DND-41 (cell line): ENCODE measurements around the gene LRRC34.
A peak's percentile ranks its signal among the peaks of the same experiment; 100 is the strongest.

ENCODE experiments used
- ATAC-seq: fragments of 200-7000 bp; cut with Tn5 transposase; 3 replicates; pipeline ENCODE4 v1.9.1; 2021; ENCODE audit warnings: low read depth; ENCODE audit not compliant: insufficient read depth
- DNase-seq: peaks from one replicate; pipeline ENCODE4 v3.0.0-alpha.2; 2020
- H2AFZ ChIP-seq: 2 replicates; pipeline ENCODE4 v1.6.0; 2012; ENCODE audit warnings: low read depth, low read length
- H3K27ac ChIP-seq: 2 replicates; pipeline ENCODE4 v1.5.1; 2012; ENCODE audit warnings: low read length, inconsistent platforms
- H3K27me3 ChIP-seq: fragments of 200-600 bp; sonication (generic); 2 replicates; pipeline ENCODE4 v1.6.0; 2012; ENCODE audit warnings: low read length, mild to moderate bottlenecking, inconsistent platforms; ENCODE audit not compliant: insufficient read depth, poor library complexity
- H3K36me3 ChIP-seq: 2 replicates; pipeline ENCODE4 v1.5.1; 2012; ENCODE audit warnings: low read length, inconsistent platforms; ENCODE audit not compliant: insufficient read depth
- H3K4me1 ChIP-seq: 2 replicates; pipeline ENCODE4 v1.5.1; 2012; ENCODE audit warnings: mild to moderate bottlenecking, low read length; ENCODE audit not compliant: insufficient read depth
- H3K4me2 ChIP-seq: 2 replicates; pipeline ENCODE4 v1.6.0; 2012; ENCODE audit warnings: mild to moderate bottlenecking, moderate library complexity, low read length, inconsistent platforms; ENCODE audit not compliant: insufficient read depth
- H3K4me3 ChIP-seq, 2 experiments: fragments of 200-600 bp in 1 of 2; shearing (Covaris generic) in 1 of 2; 2 replicates each; pipeline ENCODE4 v1.5.1; 2012 to 2016; ENCODE audit warnings: inconsistent platforms in 2 of 2, low read length in 2 of 2, mild to moderate bottlenecking in 2 of 2, low read depth in 1 of 2, moderate library complexity in 1 of 2
- H3K79me2 ChIP-seq: 2 replicates; pipeline ENCODE4 v1.6.0; 2012; ENCODE audit warnings: low read length, inconsistent platforms; ENCODE audit not compliant: insufficient read depth
- H3K9ac ChIP-seq: 2 replicates; pipeline ENCODE4 v1.6.0; 2012; ENCODE audit warnings: low read depth, mild to moderate bottlenecking, inconsistent platforms, low read length, moderate library complexity
- H3K9me3 ChIP-seq: 2 replicates; pipeline ENCODE4 v1.5.1; 2012; ENCODE audit warnings: low read length, moderate library complexity, mild to moderate bottlenecking, inconsistent platforms; ENCODE audit not compliant: insufficient read depth, severe bottlenecking
- H4K20me1 ChIP-seq: 2 replicates; pipeline ENCODE4 v1.6.0; 2012; ENCODE audit warnings: low read length; ENCODE audit not compliant: insufficient read depth
- CTCF ChIP-seq: IDR thresholded peaks from 2 replicates; pipeline ENCODE4 v1.5.1; 2012; ENCODE audit warnings: borderline replicate concordance, low read length, moderate library complexity, mild to moderate bottlenecking; ENCODE audit not compliant: poor library complexity, severe bottlenecking; ENCODE audit errors: extremely low read depth
- EZH2 ChIP-seq: IDR thresholded peaks from 3 replicates; pipeline ENCODE4 v1.6.1; 2012; ENCODE audit warnings: borderline replicate concordance, low read depth, mild to moderate bottlenecking, moderate library complexity, low read length, inconsistent platforms; ENCODE audit not compliant: severe bottlenecking

LRRC34 gene

DNA sequence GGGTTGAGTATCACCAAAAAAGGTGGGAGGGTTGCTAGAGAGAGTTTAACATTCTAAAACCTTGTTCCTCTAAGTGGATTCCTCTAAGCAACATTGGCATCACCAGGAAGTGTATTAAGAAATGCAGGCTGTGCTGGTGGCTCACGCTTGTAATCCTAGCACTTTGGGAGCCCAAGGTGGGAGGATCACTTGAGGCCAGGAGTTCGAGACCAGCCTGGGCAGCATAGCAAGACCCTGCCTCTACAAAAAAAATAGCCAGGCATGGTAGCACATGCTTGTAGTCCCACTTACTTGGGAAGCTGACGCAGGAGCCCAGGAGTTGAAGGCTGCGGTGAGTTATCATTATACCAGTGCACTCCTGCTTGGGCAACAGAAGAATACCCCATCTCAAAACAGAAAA lies 34.9 kb downstream of the LRRC34 start:
- DNase-seq, result no peak
- H3K79me2 ChIP-seq, result peaks cover 49% of the 10 kb centered on the region
- H3K9ac ChIP-seq, result no peak overlapping the region
- no peak overlapping the region for H3K4me3 ChIP-seq
- no peak overlapping the region for H3K4me2 ChIP-seq
- no peaks in the 10 kb centered on the region for H3K27me3 ChIP-seq
- no peak overlapping the region for H2AFZ ChIP-seq
- H3K27ac ChIP-seq, result no peak overlapping the region
- no peak for ATAC-seq
- peaks cover 84% of the 10 kb centered on the region for H3K36me3 ChIP-seq
- no peak for TF ChIP-seq CTCF
- no peak for TF ChIP-seq EZH2
- H3K9me3 ChIP-seq, result no peaks in the 10 kb centered on the region
- peaks cover 27% of the 10 kb centered on the region for H3K4me1 ChIP-seq
- peaks cover 3% of the 10 kb centered on the region; the same call in 1 of the 2 replicates for H4K20me1 ChIP-seq

- no peak overlapping the region for H2AFZ ChIP-seq
- no peaks in the 10 kb centered on the region; the same call in 1 of the 2 replicates for H4K20me1 ChIP-seq
- H3K27ac ChIP-seq, result peak overlapping the region; percentile 92
- H3K9ac ChIP-seq, result peak overlapping the region; percentile 87
- H3K79me2 ChIP-seq, result peaks cover 47% of the 10 kb centered on the region
- DNase-seq (no peak), ATAC-seq (no peak)
- peak overlapping the region; percentile 78 for H3K4me2 ChIP-seq
- H3K4me3 ChIP-seq, result peak overlapping the region; percentile 79 to 80; a peak in 3 of 4 replicates
- H3K9me3 ChIP-seq, result no peaks in the 10 kb centered on the region
- peaks cover 49% of the 10 kb centered on the region for H3K36me3 ChIP-seq
- no peak for TF ChIP-seq EZH2
- no peak for TF ChIP-seq CTCF
- peaks cover 32% of the 10 kb centered on the region for H3K4me1 ChIP-seq
- no peaks in the 10 kb centered on the region for H3K27me3 ChIP-seq
These were observed 38.5 kb downstream of the LRRC34 start for GRCh38 chr3:169774186-169774585.

- Histone ChIP-seq H3K4me2 (peak within 1 kb of the TSS; percentile 78), H2AFZ (peak within 1 kb of the TSS; percentile 87), H3K9me3 (no peaks in the 10 kb centered on the region), H3K36me3 (peaks cover 38% of the 10 kb centered on the region), H3K79me2 (peaks cover 46% of the 10 kb centered on the region), H3K27ac (peak within 1 kb of the TSS; percentile 92), H3K27me3 (no peaks in the 10 kb centered on the region), H4K20me1 (no peaks in the 10 kb centered on the region; the same call in 1 of the 2 replicates), H3K4me3 (peak within 1 kb of the TSS; percentile 79 to 80), H3K9ac (peak within 1 kb of the TSS; percentile 87), H3K4me1 (peaks cover 32% of the 10 kb centered on the region)
- ATAC-seq, result peak; percentile 85
- TF ChIP-seq CTCF (peak; percentile 39), EZH2 (no peak)
- peak; percentile 91 for DNase-seq
These were observed 39.5 kb downstream of the LRRC34 start, which contains the start of gene MYNN for GRCh38 chr3:169772897-169773816. MYNN (plus strand) TSS chr3:169773396; CDS start chr3:169774296, 900 bp downstream.
